Measurements from ENCODE around the gene PIM1.

DNA sequence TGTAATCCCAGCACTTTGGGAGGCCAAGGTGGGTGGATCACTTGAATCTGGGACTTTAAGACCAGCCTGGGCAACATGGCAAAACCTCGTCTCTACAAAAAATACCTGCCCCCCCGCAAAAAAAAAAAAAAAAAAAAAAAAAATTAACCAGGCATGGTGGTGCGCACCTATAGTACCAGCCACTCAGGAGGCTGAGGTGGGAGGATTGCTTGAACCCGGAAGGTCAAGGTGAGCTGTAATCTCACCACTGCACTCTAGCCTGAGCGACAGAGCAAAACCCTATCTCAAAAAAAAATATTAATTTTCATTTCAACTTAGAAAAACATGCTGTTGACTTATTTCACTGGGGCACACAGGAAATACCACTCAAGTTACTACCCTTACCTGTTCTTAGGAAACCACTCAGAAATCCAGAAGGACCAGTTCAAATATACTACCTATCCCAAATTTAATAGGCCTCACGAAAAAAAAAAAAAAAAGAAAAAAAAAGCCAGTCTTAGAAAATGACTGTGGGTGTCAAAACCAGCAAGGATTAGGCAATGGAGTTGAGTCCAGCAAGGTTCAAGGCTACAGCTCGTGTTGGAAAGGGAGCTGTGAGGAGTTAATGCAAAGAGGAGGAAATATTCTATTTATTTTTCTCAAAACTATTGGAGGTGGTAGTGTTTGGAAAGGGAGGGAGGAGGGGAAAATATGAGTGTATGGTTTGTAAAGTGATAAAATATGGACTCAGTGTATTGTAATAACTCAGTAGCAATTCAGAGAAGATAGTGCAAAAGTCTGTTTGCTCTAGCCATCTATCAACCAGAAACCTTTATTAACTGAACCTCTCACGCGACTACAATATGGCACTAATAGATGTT is 33.9 kb upstream of the PIM1 start:
- TF ChIP-seq, protein P1, sequence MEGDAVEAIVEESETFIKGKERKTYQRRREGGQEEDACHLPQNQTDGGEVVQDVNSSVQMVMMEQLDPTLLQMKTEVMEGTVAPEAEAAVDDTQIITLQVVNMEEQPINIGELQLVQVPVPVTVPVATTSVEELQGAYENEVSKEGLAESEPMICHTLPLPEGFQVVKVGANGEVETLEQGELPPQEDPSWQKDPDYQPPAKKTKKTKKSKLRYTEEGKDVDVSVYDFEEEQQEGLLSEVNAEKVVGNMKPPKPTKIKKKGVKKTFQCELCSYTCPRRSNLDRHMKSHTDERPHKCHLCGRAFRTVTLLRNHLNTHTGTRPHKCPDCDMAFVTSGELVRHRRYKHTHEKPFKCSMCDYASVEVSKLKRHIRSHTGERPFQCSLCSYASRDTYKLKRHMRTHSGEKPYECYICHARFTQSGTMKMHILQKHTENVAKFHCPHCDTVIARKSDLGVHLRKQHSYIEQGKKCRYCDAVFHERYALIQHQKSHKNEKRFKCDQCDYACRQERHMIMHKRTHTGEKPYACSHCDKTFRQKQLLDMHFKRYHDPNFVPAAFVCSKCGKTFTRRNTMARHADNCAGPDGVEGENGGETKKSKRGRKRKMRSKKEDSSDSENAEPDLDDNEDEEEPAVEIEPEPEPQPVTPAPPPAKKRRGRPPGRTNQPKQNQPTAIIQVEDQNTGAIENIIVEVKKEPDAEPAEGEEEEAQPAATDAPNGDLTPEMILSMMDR (conservative IDR thresholded peaks at IDR 0.05; ENCODE audit: low read depth, low read length), result no peak
- no peak for TF ChIP-seq EZH2 (IDR thresholded peaks at IDR 0.05; ENCODE audit: borderline replicate concordance, low read depth, low read length, poor library complexity, severe bottlenecking)

All from A673 (cell line).